ENCODE results near the gene SKI.

DNA sequence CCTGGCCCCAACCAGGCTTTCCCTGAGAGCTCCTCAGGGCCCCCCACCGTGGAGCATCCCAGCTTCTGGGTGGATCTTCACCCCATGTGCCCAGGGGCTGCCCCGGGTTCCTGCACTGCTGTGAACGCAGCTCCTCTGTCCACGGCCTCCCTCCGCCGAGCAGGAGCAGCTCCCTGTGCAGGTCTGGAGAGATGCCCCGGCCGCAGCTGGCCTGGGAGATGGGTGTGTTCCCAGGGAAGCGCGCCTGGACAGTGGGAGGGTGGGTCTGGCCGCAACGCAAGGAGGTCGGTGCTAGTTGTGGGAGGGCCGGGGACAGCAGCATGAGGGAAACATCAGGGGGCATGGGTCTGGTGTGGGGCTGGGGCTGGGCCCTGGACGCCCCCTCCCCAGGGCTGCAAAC is 91.9 kb downstream of the SKI start:
- TF ChIP-seq POLR2A (IDR thresholded peaks at IDR 0.05), result no peak
- TF ChIP-seq, protein P1, sequence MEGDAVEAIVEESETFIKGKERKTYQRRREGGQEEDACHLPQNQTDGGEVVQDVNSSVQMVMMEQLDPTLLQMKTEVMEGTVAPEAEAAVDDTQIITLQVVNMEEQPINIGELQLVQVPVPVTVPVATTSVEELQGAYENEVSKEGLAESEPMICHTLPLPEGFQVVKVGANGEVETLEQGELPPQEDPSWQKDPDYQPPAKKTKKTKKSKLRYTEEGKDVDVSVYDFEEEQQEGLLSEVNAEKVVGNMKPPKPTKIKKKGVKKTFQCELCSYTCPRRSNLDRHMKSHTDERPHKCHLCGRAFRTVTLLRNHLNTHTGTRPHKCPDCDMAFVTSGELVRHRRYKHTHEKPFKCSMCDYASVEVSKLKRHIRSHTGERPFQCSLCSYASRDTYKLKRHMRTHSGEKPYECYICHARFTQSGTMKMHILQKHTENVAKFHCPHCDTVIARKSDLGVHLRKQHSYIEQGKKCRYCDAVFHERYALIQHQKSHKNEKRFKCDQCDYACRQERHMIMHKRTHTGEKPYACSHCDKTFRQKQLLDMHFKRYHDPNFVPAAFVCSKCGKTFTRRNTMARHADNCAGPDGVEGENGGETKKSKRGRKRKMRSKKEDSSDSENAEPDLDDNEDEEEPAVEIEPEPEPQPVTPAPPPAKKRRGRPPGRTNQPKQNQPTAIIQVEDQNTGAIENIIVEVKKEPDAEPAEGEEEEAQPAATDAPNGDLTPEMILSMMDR (IDR thresholded peaks at IDR 0.05), result no peak
